ENCODE results near the gene KCND2.

GRCh38 chr7:120554960-120555571 is 282.1 kb downstream of the KCND2 start:
- TF ChIP-seq, protein P1, sequence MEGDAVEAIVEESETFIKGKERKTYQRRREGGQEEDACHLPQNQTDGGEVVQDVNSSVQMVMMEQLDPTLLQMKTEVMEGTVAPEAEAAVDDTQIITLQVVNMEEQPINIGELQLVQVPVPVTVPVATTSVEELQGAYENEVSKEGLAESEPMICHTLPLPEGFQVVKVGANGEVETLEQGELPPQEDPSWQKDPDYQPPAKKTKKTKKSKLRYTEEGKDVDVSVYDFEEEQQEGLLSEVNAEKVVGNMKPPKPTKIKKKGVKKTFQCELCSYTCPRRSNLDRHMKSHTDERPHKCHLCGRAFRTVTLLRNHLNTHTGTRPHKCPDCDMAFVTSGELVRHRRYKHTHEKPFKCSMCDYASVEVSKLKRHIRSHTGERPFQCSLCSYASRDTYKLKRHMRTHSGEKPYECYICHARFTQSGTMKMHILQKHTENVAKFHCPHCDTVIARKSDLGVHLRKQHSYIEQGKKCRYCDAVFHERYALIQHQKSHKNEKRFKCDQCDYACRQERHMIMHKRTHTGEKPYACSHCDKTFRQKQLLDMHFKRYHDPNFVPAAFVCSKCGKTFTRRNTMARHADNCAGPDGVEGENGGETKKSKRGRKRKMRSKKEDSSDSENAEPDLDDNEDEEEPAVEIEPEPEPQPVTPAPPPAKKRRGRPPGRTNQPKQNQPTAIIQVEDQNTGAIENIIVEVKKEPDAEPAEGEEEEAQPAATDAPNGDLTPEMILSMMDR (IDR thresholded peaks at IDR 0.05; ENCODE audit: low read length): peak; percentile 94
- no peak for TF ChIP-seq EZH2 (IDR thresholded peaks at IDR 0.05; ENCODE audit: borderline replicate concordance, low read length)
